HG03039 (cell line): ENCODE measurements around the gene RCN2.
A peak's percentile ranks its signal among the peaks of the same experiment; 100 is the strongest.

Source experiments
- ATAC-seq: cut with Tn5 transposase; IDR thresholded peaks from one replicate; pipeline ENCODE4 v1.9.1; 2021; ENCODE audit warnings: mild to moderate bottlenecking, moderate library complexity; ENCODE audit not compliant: unreplicated experiment

The RCN2 gene

DNA sequence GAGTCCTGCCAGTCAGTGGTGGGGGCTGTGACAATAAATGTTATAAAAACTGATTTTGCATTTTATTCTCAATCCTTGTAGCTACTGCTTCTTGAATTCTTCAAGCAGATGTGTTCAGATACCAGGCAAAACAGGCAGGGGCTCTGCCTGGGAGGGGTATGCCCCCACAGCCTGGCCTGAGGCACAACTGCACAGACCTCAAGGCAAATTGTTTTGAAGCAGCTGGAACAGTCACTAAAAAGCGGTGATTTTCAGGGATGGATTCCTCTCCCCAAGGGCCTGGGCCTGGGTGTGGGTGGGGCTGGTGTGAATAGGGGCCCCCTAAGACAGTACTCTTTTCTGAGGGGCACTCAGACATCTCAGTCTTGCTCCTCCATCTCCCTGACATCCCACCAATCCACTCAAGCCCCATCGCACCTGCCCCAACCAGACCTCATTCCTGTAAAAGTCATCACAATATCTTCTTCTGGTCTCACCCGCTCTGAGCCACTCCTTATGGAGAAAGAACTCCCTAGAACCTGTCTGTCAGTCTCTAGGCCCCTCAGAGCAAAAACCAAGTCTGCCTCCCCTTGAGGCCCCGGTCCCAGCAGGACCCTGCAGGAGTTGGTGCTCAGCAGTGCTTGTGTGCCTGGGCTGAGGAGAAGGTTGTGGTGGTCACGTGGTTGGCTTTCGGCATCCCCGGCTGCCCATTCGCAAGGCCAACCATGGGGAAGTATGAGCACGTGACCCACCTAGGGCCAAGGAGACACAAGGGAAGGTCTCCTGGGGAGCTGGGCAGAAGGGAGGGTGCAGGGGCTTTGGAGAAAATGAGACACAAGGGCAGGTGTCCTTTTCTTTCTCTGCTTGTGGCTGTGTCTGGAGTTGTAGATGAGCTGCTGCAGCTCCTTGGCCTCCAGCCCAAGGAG, 60.4 kb downstream of the RCN2 start:
- ATAC-seq, result no peak

DNA sequence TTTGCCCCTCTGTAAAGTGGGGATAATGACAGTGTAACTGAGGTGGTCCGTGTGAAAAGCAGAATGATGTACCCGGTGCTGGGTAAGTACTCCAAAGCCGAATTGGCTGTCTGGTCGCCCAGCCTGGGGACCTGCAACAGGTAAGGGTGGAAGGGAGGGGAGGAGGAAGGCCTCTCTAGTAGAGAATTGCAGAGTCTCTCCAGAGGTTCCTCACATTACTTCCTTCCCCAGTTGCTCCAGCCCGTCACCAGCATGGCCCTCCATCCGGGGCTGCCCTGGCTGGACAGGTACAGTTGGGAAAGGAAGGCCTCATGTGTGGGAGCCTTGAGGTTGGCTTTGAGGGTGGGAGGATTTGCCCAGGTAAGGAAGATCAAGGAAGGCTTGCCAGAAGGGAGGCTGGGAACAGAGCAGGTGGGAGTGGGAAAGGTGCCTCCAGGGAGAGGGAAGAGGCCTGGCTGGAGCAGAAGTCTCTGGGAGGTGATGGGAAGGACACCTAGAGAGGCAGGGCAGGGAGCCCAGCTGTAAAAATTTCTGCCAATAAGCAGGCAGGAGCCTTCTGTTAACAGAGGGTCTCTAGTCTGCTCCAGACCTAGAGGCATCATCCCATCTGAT, 61.7 kb downstream of the RCN2 start:
- no peak for ATAC-seq

DNA sequence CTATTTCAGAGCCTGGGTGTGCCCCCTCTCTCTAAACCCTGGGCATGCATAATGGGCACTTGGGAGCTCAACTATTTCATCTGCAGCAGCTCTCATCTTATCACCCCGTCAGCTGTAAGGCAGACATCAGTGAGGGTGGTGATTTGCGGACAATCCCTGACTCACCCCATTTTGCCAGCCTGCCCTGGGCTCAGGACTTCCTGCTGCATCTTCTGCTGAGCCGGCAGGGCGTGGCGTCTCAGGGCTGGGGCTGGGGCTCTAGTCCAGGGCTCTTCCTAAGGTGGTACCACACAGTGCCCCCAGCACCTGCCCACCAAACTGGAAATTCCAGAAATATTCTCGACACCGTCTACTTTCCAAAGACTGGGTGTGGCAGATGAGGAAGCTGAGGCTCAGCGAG, 62.5 kb downstream of the RCN2 start:
- no peak for ATAC-seq

DNA sequence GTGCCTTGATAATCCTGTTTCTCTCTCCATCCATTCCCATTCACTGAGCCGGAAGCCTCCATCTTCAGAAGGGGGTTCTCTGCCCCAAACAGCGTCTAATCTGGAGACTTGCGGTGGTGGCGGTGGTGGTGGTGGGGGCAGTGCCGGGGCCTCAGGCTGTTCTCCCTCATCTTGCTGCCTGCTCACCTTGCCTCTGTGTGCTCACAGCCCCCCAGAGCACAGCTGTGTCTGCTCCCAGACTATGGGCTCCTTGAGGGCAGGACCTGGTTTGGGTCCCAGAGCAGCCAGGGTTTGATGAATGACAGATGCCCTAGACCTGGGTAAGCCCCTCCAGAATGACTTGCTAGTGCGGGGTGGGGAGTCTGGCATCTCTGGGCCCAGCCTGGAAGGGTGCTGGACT, 62.9 kb downstream of the RCN2 start:
- no peak for ATAC-seq

DNA sequence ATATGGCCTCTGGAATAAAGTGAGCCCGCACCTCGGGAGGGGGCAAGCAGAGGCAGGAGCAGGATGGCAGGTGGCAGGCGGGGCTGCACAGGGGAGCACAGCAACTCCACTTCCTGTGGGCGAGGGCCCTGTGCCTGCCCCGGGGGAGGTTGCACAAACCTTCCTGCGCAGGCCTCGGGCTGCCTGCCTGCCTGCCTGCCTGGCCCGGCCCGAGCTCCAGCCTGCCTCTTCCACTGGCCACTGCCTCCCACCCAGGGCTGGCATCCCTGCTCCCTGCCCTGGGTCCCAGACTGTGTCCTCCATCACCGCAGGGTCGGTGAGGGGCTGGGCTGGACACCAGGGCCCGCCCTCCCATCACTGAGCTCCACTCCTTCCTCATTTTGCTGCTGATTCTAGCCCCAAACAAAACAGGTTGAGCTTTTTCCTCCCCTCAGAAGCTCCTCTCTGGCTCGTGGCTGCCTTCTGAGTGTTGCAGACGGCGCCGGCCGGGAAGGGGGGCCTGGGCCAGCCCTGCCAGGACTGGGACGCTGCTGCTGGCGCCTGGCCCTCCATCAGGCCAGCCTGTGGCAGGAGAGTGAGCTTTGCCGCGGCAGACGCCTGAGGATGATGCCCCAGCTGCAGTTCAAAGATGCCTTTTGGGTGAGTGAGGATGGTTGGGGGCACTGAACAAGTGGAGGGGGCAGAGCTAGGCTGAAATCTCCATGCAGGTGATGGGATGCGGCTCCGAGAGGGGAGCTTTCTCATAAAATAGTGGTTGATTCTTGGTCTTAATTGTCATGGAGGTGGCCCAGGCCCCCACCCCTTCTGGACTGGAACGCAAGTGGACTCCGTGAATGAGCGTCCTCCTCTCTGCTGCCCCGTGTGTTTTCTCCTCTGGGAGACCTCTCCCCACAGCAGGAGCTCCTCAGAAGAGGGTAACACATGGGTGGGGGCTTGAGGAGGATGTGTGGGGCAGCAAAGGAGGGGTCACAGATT, 63.7 kb downstream of the RCN2 start, which contains the start of gene PSTPIP1:
Gene PSTPIP1 (plus strand): TSS at position 156 of the 975 bp plus-strand sequence. CDS start 448 bp downstream, at position 604.
- no peak for ATAC-seq

- ATAC-seq, result no peak
Measured at GRCh38 chr15:76996076-76996525, 64.6 kb downstream of the RCN2 start.

DNA sequence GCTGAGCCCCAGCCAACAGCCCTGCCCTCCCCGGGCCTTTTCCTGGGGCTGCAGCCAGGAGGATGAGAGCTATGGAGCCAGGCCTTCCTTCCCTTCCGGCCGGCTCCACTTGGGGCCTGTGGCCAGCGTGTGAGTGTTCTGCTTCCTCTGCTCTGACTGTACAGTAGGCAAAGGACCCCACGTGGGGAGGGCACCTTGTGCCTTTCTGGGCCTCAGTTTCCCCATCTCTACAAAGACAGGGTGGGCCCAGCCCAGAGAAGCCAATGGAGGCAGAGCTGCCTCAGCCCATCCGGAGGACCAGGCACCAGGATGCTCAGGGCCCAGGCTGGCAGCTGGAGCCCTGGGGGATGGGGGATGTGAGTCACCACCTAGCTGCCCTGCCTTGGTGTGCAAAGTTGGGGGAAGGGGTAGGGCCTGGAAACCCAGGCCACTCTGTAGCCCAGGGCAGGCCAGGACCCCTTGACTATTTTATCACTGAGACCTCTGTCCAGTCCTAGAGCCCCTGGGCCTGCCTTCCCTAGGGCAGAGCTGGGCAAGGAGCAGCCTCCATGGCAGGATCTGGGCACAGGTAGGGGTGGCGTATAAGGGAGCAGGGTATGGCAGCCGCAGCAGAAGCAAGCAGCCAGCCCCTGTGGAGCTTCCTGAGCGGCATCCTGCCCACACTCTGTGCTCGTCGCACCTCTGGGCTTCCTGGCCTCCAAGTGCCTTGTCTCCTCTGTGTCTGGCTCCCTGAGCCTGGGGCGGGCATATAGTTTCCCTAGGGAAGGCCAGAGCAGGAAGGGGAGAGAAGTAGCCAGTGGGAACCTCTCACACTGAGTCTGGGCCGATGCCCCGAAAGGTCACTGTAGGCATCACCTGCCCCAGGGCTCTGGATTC, 65.2 kb downstream of the RCN2 start:
- no peak for ATAC-seq

DNA sequence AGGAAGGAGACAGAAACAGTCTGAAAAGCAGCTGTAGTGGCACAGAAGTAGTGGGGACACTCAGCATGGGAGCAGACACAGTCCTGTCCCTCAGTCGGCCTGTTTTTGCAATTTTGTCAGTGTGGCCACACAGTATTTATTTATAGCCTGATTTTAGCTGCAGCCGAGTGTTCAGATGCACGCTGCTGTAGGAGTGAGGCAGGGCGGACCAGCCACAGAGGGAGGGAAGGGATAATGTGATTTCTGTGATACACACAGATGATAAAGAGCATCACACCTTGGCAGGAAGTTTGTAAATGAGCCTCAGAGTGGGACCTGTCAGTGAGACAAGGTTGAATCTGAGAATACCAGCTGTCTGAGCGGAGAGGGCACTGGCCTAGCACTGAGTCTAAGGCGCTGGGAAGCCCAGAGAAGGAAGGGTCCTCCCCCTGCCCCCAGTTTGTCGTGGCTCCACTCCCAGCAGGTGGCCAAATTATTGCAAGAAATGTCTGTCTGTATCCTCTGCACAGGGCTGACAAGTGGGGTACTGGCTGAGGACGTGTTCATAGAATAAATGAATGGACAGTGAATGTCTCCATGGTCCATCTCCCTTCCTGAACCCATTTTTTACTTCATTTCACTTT, 67.2 kb downstream of the RCN2 start:
- no peak for ATAC-seq

DNA sequence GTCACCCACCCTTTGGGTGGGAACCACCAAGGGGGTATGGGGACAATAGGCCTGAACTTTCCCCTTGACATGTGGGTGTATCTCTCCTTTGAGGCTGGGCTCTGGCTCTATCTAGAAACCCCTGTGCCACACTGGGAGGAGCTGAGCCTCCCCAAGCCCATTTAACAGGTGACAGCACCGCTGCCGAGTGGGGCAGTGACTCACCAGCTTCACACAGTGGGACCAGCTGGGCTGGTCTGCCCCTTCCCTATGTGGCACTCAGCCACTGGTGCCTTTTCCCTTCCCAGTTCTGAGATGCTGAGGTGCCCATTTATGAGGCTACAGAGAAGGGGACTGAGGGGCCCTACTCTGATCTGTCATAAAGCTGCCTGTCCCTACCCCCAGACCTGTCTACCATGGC, 68.4 kb downstream of the RCN2 start:
- no peak for ATAC-seq

DNA sequence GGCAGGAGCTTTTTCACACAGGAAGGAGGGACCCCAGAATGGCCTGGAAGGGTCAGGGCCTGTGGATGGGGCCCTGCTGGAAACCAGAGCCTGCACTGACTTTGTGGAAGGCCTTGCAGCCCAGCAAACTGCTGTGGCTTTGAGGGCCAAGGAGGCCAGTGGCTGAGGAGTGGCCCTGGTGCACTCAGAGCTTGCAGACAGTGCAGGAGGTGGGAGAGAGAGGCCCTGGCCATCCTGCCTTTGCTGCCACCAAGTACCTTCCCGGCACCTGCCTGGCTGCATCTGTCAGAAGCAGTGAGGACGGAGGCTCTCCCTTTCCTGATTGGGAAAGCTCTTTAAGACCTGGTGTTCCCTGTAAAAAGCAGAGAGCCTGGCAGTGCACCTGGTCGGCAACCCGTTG, 69.8 kb downstream of the RCN2 start:
- ATAC-seq, result no peak

GRCh38 chr15:77001966-77002365, 70.4 kb downstream of the RCN2 start:
- ATAC-seq, result no peak

GRCh38 chr15:77002436-77002835, 70.9 kb downstream of the RCN2 start:
- no peak for ATAC-seq

GRCh38 chr15:77002954-77003912, 71.7 kb downstream of the RCN2 start:
- peak; percentile 78 for ATAC-seq
